ENCODE data around the gene FUT2.

DNA sequence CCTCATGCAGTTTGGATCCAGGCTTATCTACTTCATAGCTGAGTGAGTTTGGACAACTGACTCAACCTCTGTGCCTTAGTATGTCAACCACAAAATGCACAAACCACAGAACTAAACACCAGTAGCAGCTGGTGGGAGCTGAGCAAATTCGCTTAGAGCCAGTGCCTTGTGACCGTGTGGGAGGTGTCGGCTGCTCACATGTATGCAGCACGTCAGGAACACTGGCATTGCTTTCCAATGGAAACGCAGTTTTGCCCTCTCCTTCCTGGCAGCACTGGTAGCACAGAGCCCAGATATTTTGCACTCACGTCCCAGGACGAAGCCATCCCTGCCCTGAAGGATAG, 14.7 kb upstream of the FUT2 start:
- no peak for TF ChIP-seq YY1 (IDR thresholded peaks at IDR 0.05; ENCODE audit: extremely low read depth, insufficient replicate concordance, low read depth, low read length)
- no peak for TF ChIP-seq ZNF274 (IDR thresholded peaks at IDR 0.05; ENCODE audit: low read depth, low read length)
- TF ChIP-seq EZH2 (IDR thresholded peaks at IDR 0.05): no peak
- TF ChIP-seq, protein P1, sequence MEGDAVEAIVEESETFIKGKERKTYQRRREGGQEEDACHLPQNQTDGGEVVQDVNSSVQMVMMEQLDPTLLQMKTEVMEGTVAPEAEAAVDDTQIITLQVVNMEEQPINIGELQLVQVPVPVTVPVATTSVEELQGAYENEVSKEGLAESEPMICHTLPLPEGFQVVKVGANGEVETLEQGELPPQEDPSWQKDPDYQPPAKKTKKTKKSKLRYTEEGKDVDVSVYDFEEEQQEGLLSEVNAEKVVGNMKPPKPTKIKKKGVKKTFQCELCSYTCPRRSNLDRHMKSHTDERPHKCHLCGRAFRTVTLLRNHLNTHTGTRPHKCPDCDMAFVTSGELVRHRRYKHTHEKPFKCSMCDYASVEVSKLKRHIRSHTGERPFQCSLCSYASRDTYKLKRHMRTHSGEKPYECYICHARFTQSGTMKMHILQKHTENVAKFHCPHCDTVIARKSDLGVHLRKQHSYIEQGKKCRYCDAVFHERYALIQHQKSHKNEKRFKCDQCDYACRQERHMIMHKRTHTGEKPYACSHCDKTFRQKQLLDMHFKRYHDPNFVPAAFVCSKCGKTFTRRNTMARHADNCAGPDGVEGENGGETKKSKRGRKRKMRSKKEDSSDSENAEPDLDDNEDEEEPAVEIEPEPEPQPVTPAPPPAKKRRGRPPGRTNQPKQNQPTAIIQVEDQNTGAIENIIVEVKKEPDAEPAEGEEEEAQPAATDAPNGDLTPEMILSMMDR (IDR thresholded peaks at IDR 0.05 in 2 of 3, conservative IDR thresholded peaks at IDR 0.05 in 1 of 3; ENCODE audit: borderline replicate concordance in 1 of 3, insufficient read depth in 1 of 3, low read depth in 2 of 3, low read length in 2 of 3): no peak
- TF ChIP-seq POLR2AphosphoS5 (IDR thresholded peaks at IDR 0.05; ENCODE audit: low read depth, low read length): no peak
- no peak for TF ChIP-seq CEBPB (IDR thresholded peaks at IDR 0.05; ENCODE audit: low read depth)
- TF ChIP-seq TCF7L2 (IDR thresholded peaks at IDR 0.05; ENCODE audit: borderline replicate concordance, extremely low read depth, insufficient read depth, insufficient read length): no peak
- TF ChIP-seq SP1 (IDR thresholded peaks at IDR 0.05; ENCODE audit: low read depth): no peak
- no peak for TF ChIP-seq POLR2A (IDR thresholded peaks at IDR 0.05; ENCODE audit: borderline replicate concordance, extremely low read depth, insufficient read depth, insufficient read length)

Measured in HCT116 (cell line).